Heart left ventricle (tissue), 16 donors: ENCODE data around the gene DCAF10. TPM values are rescaled to one million over a fixed set of nuclear protein-coding genes. Genes with fewer than 3 reads are reported as not detected.
A peak's percentile ranks its signal among the peaks of the same experiment; 100 is the strongest.

Experiments used
- ATAC-seq, 4 donors: fragments of 200-7000 bp; cut with Tn5 transposase; one replicate each; pipeline ENCODE4 v1.9.1; 2020 to 2022; ENCODE audit warnings: moderate library complexity in 4 of 4, mild to moderate bottlenecking in 3 of 4, moderate number of reproducible peaks in 1 of 4
- DNase-seq, 5 donors: peaks; one replicate each; pipeline ENCODE4 v3.0.0-alpha.2; 2020
- H3K27ac ChIP-seq, 12 donors: fragments of 200-600 bp; sonication (generic) in 4 of 12; one replicate each; pipeline versions ENCODE4 v1.5.0 to v1.8.0; 2016 to 2022; ENCODE audit warnings: mild to moderate bottlenecking in 2 of 12
- H3K27me3 ChIP-seq, 9 donors: fragments of 200-600 bp; sonication (generic) in 2 of 9; one replicate each; pipeline versions ENCODE4 v1.5.1 to v1.8.0; 2016 to 2022; ENCODE audit warnings: mild to moderate bottlenecking in 3 of 9
- H3K36me3 ChIP-seq, 9 donors: fragments of 200-600 bp; sonication (generic) in 2 of 9; one replicate each; pipeline versions ENCODE4 v1.5.0 to v1.8.0; 2018 to 2022; ENCODE audit warnings: mild to moderate bottlenecking in 2 of 9
- H3K4me1 ChIP-seq, 12 donors: fragments of 200-600 bp; sonication (generic) in 4 of 12; one replicate each; pipeline versions ENCODE4 v1.5.0 to v1.8.0; 2016 to 2022; ENCODE audit warnings: mild to moderate bottlenecking in 3 of 12
- H3K4me3 ChIP-seq, 12 donors: fragments of 200-600 bp; sonication (generic) in 4 of 12; one replicate each; pipeline versions ENCODE4 v1.5.0 to v1.8.0; 2017 to 2022; ENCODE audit warnings: mild to moderate bottlenecking in 9 of 12, moderate library complexity in 4 of 12
- H3K9me3 ChIP-seq, 12 donors: fragments of 200-600 bp; sonication (generic) in 4 of 12; one replicate each; pipeline versions ENCODE4 v1.5.0 to v1.8.0; 2016 to 2022; ENCODE audit warnings: mild to moderate bottlenecking in 1 of 12
- POLR2A ChIP-seq, 2 donors: fragments of 450-650 bp; IDR thresholded peaks; one replicate each; pipeline ENCODE4 v1.6.1; 2017; ENCODE audit warnings: antibody characterized with exemption in 2 of 2, mild to moderate bottlenecking in 2 of 2, moderate library complexity in 2 of 2
- WGBS, 4 donors: extraction: QIAGEN DNeasy Blood & Tissue Kit in 2 of 4; methylation state at CpG; one replicate each; pipeline versions ENCODE4 v1.1.5 to v1.1.7; 2013 to 2018; 5-methylcytosine and 5-hydroxymethylcytosine counted together
- intact Hi-C, 10 donors: fragments of 100-400 bp; cut with DNase I; formaldehyde crosslinking; loops; one replicate each; pipeline versions ENCODE4 v1.11.1 to v1.14.2; 2022
- polyA plus RNA-seq, 2 donors: library from polyadenylated mRNA; stranded (reverse); fragments of 200-250 nt; gene quantifications; one replicate each; pipeline ENCODE4 v1.2.3, GENCODE V29; 2013
- total RNA-seq, 9 donors: library from RNA; depleted of rRNA in 2 of 9; stranded (reverse); fragments of >200 nt in 2 of 9; fragmentation: NEBNext Ultra II Directional in 3 of 9; extraction: Animal tissue kit (Norgen Biotek cat#: 25700) in 3 of 9; gene quantifications; one replicate each; pipeline versions ENCODE4 v1.1.0 to v1.2.4, GENCODE V29; 2016 to 2023
- TF ChIP-seq, protein P1 (sequence below), 12 donors: fragments of 200-600 bp; sonication (generic) in 4 of 12; IDR thresholded peaks; one replicate each; pipeline versions ENCODE4 v1.5.0 to v1.8.0; 2018 to 2022; ENCODE audit warnings: antibody characterized with exemption in 12 of 12, mild to moderate bottlenecking in 5 of 12
- donor health status: ischemic (EF 13 %, LVEDD 7.1; RV severe dilation, severe dysfunction).
- donor health status: healthy with polysubstance abuse.
- donor health status: DM: no; HTN: yes; CAD: no.
- donor health status: DM: no; HTN: no; CAD: no.
- donor health status: ischemic (EF 25% LVEDD 6.9; RV normal size, moderate dysfunction).
- donor health status: ischemic (EF 25% LVEDD 5.7; RV mildly dilated, moderate dysfunction).
- donor health status: healthy.
- donor health status: DM: yes; HTN: yes; CAD: no.
- donor health status: ischemic (EF 35%, LVEDD 5.7; RV mildly dilated, moderate dysfunction).
- donor health status: nonischemic (EF 11% LVEDD 7.7; RV severe dilation, severe dysfunction).
- donor health status: DM: yes; HTN: yes; CAD: no.
- donor health status: PGD.
- donor health status: ischemic (EF 29% LVEDD 5.4; RV normal size, mild dysfunction).
- donor health status: nonischemic (EF 23%, LVEDD 6.1; RV moderate dilation, normal function).

The DCAF10 gene
- total and polyA plus RNA-seq, 11 donors, result 5.0 to 24.3 (median 19.8) TPM

- Histone ChIP-seq H3K27me3 (no peaks in the 10 kb centered on the region), H3K4me1 (peaks cover 0 to 15% (median 7%) of the 10 kb centered on the region in 12 donors), H3K36me3 (peaks cover 0 to 3% (median 0%) of the 10 kb centered on the region in 9 donors), H3K9me3 (no peaks in the 10 kb centered on the region), H3K27ac (peak overlapping the region in 7 of 12 donors; percentile 71 to 88 (median 83)), H3K4me3 (peak overlapping the region; percentile 69 to 95 (median 86))
- peak in 1 of 4 donors; percentile 4 for ATAC-seq
- 90 to 93% (median 92%) methylated on average over 29 of the region's 29 CpGs for WGBS, 4 donors
- TF ChIP-seq POLR2A (IDR thresholded peaks at IDR 0.05), result no peak
- TF ChIP-seq, protein P1, sequence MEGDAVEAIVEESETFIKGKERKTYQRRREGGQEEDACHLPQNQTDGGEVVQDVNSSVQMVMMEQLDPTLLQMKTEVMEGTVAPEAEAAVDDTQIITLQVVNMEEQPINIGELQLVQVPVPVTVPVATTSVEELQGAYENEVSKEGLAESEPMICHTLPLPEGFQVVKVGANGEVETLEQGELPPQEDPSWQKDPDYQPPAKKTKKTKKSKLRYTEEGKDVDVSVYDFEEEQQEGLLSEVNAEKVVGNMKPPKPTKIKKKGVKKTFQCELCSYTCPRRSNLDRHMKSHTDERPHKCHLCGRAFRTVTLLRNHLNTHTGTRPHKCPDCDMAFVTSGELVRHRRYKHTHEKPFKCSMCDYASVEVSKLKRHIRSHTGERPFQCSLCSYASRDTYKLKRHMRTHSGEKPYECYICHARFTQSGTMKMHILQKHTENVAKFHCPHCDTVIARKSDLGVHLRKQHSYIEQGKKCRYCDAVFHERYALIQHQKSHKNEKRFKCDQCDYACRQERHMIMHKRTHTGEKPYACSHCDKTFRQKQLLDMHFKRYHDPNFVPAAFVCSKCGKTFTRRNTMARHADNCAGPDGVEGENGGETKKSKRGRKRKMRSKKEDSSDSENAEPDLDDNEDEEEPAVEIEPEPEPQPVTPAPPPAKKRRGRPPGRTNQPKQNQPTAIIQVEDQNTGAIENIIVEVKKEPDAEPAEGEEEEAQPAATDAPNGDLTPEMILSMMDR (IDR thresholded peaks at IDR 0.05), result no peak
- DNase-seq, result no peak
- intact Hi-C loops, result loop anchor here in 4 of 10 donors (10.0 kb wide), 4 partner anchors 158 to 512 kb away; partner anchors contain the start of genes TOMM5 (in 2 of the 4) and POLR1E (in 1 of the 4)
Measured at GRCh38 chr9:37752642-37753488, 47.7 kb upstream of the DCAF10 start.

DNA sequence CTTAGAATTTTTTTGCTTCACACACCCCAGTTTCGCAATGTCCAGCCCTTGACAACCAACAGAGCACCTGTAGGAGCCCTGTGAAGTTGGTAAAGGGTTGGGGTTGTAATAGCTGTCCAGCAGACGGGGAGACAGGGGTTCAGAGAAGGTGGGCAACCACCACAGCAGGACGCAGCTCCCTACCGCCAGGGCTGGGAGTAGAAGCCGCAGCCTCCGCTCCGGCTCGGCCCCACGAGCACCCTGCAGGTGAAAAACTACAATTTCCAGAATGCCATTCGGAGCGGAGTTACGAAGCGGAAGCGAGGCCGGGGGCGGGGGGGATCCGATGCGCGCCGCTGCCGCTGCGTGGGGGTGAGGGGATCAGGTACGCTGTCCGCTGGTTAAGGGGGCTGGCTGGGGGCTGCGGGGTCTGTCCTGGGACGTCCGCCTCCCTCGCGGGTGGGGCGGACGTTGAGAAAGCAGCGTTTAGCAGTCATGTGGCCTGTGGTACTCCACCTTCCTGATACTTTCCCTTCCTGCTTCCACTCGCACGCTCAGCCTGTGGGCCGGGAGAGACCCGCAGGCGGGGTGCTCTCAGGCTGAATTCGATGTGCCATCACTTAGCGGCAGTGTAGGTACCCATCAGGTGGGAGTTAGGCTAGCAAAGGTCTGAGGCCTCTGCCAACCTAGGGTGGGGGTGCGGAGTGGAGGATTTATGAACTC lies 47.0 kb upstream of the DCAF10 start, which contains the start of gene TRMT10B:
TRMT10B (plus strand) TSS at position 317 of the 702 bp plus-strand sequence. CDS start 8,127 bp downstream, outside the sequence.
- intact Hi-C loops, result loop anchor here in 4 of 10 donors (2.0 to 10.0 kb wide), 5 partner anchors 149 to 511 kb away; partner anchors contain the start of genes TOMM5 (in 2 of the 4) and POLR1E (in 1 of the 4)
- H3K9me3 ChIP-seq, result no peaks in the 10 kb centered on the region
- TF ChIP-seq, protein P1 (IDR thresholded peaks at IDR 0.05), result no peak
- no peak for TF ChIP-seq POLR2A (IDR thresholded peaks at IDR 0.05)
- H3K4me1 ChIP-seq, result peaks cover 0 to 15% (median 7%) of the 10 kb centered on the region in 12 donors
- WGBS, 4 donors, result 3 to 7% (median 4%) methylated on average over 23 to 40 of the region's 40 CpGs
- H3K27me3 ChIP-seq, result no peaks in the 10 kb centered on the region
- ATAC-seq (peak; percentile 84 to 97 (median 94)), DNase-seq (peak; percentile 67 to 80 (median 75))
- H3K36me3 ChIP-seq, result peaks cover 0 to 3% (median 0%) of the 10 kb centered on the region in 9 donors
- peak within 1 kb of the TSS; percentile 56 to 88 (median 80) for H3K27ac ChIP-seq
- H3K4me3 ChIP-seq, result peak within 1 kb of the TSS; percentile 69 to 95 (median 86)

GRCh38 chr9:37758747-37759146 lies 41.9 kb upstream of the DCAF10 start:
- ATAC-seq, result no peak
- H3K4me1 ChIP-seq, result peaks cover 0 to 11% (median 6%) of the 10 kb centered on the region in 12 donors

More at GRCh38 chr9:37758747-37759146, 41.9 kb upstream of the DCAF10 start:
- Histone ChIP-seq H3K4me3 (no peak overlapping the region), H3K27me3 (no peaks in the 10 kb centered on the region), H3K36me3 (peaks cover 0 to 21% (median 6%) of the 10 kb centered on the region in 9 donors), H3K9me3 (no peaks in the 10 kb centered on the region), H3K27ac (no peak overlapping the region)
- TF ChIP-seq, protein P1 (IDR thresholded peaks at IDR 0.05), result no peak
- TF ChIP-seq POLR2A (IDR thresholded peaks at IDR 0.05), result no peak
- no peak for DNase-seq
- intact Hi-C loops, result loop anchor here in 5 of 10 donors (2.0 to 10.0 kb wide), 6 partner anchors 20 to 506 kb away; partner anchors contain the start of genes TOMM5 (in 2 of the 5) and POLR1E (in 1 of the 5)
- 76 to 83% (median 81%) methylated on average over 3 of the region's 3 CpGs for WGBS, 4 donors
